Measurements from ENCODE around the gene SLC29A4. TPM values are rescaled to one million over a fixed set of nuclear protein-coding genes. Genes with fewer than 3 reads are reported as not detected.
"Not testable (repeated sequence)": the region's sequence is repeated elsewhere in the genome, so short reads cannot be mapped to it uniquely, and the experiment has no call there.

SLC29A4 gene
- total RNA-seq, 1 experiment from 2014 or later: 16.5 TPM

GRCh38 chr7:5314864-5315263 lies 32.1 kb downstream of the SLC29A4 start:
- peak; percentile 55 for DNase-seq

GRCh38 chr7:5315761-5316160 lies 33.0 kb downstream of the SLC29A4 start:
- Histone ChIP-seq H3K4me3 (ENCODE audit: insufficient read depth, low read depth, low read length) (no peak overlapping the region), H3K27me3 (ENCODE audit: control insufficient read depth, insufficient read depth, low read length) (no peaks in the 10 kb centered on the region), H3K36me3 (replicated peaks; ENCODE audit: control insufficient read depth, insufficient read depth, low read length) (no peaks in the 10 kb centered on the region)
- DNase-seq: peak; percentile 26

More at GRCh38 chr7:5314864-5315263, 32.1 kb downstream of the SLC29A4 start:
- no peaks in the 10 kb centered on the region for H3K27me3 ChIP-seq (ENCODE audit: control insufficient read depth, insufficient read depth, low read length)
- H3K4me3 ChIP-seq (ENCODE audit: insufficient read depth, low read depth, low read length): no peak overlapping the region
- H3K36me3 ChIP-seq (replicated peaks; ENCODE audit: control insufficient read depth, insufficient read depth, low read length): no peaks in the 10 kb centered on the region

DNA sequence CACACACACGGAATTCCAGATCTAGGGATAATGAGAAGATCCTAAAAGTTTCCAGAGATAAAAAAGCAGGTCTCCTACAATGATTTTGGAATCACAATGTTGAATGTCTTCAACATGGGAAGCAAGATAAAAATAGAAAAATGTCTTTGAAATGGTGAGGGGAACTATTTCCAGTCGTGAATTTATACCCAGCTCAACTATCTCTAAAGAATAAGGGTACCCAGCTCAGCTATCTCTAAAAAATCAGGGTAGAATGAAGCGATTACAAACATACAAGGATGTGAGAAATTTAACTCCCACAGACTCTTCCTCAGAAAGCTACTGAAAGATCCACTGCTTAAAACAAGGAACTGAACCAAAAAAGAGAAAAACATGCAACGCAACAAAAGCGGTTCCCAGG lies 35.9 kb downstream of the SLC29A4 start:
- not testable (repeated sequence) for DNase-seq; H3K36me3 ChIP-seq (replicated peaks; ENCODE audit: control insufficient read depth, insufficient read depth, low read length); H3K27me3 ChIP-seq (ENCODE audit: control insufficient read depth, insufficient read depth, low read length); H3K4me3 ChIP-seq (ENCODE audit: insufficient read depth, low read depth, low read length)

- H3K27me3 ChIP-seq (ENCODE audit: control insufficient read depth, insufficient read depth, low read length): no peaks in the 10 kb centered on the region
- no peak overlapping the region for H3K4me3 ChIP-seq (ENCODE audit: insufficient read depth, low read depth, low read length)
- H3K36me3 ChIP-seq (replicated peaks; ENCODE audit: control insufficient read depth, insufficient read depth, low read length): no peaks in the 10 kb centered on the region
- DNase-seq: peak; percentile 30
These were observed 37.6 kb downstream of the SLC29A4 start for GRCh38 chr7:5320391-5320790.

- H3K36me3 ChIP-seq (replicated peaks; ENCODE audit: control insufficient read depth, insufficient read depth, low read length): no peaks in the 10 kb centered on the region
- no peaks in the 10 kb centered on the region for H3K27me3 ChIP-seq (ENCODE audit: control insufficient read depth, insufficient read depth, low read length)
- H3K4me3 ChIP-seq (ENCODE audit: insufficient read depth, low read depth, low read length): no peak overlapping the region
- peak; percentile 30 for DNase-seq
These were observed 38.2 kb downstream of the SLC29A4 start for GRCh38 chr7:5320802-5321396.

DNA sequence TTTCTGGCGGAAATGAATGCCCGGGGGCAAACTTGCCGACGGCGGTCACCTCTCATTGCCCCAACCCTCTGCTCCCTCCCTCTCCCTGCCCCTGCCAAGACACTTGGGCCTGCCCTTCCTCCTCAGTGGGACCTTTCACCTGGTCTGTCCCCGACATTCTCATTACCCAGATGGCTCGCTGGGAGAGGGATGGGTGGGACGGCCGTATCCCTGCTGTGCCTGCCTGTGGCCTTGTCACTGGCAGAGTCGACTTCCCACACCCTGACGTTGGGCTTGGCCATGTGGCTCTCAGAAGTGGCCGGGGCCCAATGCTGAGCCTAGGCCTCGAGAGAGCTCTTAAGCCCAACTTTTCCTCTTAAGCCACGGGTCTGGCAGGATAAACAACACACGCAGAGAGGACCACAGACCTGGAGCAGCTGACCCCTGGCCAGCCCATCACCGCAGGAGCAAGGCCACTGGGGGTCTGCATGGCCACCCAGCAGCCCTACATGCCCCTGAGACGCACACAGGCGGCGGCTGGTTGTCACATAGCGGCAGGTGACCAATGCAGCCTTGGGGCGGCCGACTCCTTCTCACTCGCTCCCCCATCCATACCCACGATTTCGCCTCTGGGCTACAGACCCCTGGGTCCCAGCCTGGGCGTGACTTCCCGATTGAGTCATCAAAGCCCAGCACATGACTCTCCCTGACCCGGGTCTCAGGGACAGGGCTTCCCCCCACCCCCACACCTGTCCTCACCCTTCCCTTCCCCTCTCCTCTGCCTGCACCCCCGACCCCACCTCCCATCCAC lies 40.1 kb downstream of the SLC29A4 start:
- no peaks in the 10 kb centered on the region for H3K36me3 ChIP-seq (replicated peaks; ENCODE audit: control insufficient read depth, insufficient read depth, low read length)

DNA sequence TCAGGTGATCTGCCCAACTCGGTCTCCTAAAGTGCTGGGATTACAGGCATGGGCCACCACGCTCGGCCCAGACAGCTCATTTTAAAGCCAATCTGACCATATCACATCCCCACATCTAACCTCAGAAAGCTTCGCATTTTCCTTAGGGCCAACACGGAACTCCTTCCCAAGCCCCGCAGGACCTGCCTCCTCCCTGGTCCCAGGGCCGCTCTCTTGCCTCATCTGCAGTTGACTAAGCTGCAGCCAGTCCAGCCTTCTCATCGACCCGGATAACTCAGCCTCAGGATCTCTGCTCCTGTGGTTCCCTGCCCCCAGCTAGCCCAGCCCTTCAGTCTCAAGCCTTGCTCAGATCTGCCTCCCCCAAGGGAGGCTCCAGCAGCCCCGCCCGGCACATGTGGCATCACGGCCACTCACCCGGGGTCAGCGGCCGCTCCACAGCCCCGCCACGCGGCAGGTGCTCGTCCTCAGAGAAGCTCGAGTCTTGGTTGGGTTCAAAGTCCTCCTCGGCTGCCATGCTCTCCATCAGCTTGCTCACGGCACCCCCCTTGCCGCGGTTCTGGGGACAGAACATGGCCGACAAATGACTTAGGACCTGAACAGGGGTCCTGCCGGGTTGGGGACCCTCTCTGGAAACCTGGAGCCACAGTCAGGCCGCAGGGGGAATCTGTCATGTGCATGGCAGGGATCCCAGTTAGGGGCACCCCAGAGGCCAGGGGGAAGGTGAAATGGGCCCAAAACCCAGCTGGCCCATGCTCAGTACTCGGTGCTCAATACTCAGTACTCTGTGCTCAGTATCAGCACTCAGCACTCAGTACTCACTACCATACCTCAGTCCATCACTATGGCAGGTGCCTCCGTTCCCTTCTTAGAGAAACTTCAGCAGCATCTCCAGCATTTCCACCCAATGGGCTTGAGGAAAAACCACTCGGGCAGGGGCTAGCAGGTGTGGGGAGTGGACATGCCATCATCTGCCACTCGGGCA lies 41.3 kb downstream of the SLC29A4 start:
- not testable (repeated sequence) for H3K4me3 ChIP-seq (ENCODE audit: insufficient read depth, low read depth, low read length); H3K27me3 ChIP-seq (ENCODE audit: control insufficient read depth, insufficient read depth, low read length); H3K36me3 ChIP-seq (replicated peaks; ENCODE audit: control insufficient read depth, insufficient read depth, low read length)
- peak; percentile 35 for DNase-seq

More for the DNA sequence above, 40.1 kb downstream of the SLC29A4 start:
- no peak overlapping the region for H3K4me3 ChIP-seq (ENCODE audit: insufficient read depth, low read depth, low read length)
- DNase-seq: peak; percentile 48
- no peaks in the 10 kb centered on the region for H3K27me3 ChIP-seq (ENCODE audit: control insufficient read depth, insufficient read depth, low read length)

- Histone ChIP-seq H3K36me3 (replicated peaks; ENCODE audit: control insufficient read depth, insufficient read depth, low read length) (no peaks in the 10 kb centered on the region), H3K27me3 (ENCODE audit: control insufficient read depth, insufficient read depth, low read length) (no peaks in the 10 kb centered on the region), H3K4me3 (ENCODE audit: insufficient read depth, low read depth, low read length) (no peak overlapping the region)
- DNase-seq: peak; percentile 34
These were observed 42.2 kb downstream of the SLC29A4 start for GRCh38 chr7:5324961-5325360.

- no peak overlapping the region for H3K4me3 ChIP-seq (ENCODE audit: insufficient read depth, low read depth, low read length)
- no peaks in the 10 kb centered on the region for H3K27me3 ChIP-seq (ENCODE audit: control insufficient read depth, insufficient read depth, low read length)
- H3K36me3 ChIP-seq (replicated peaks; ENCODE audit: control insufficient read depth, insufficient read depth, low read length): no peaks in the 10 kb centered on the region
- peak; percentile 16 for DNase-seq
These were observed 47.5 kb downstream of the SLC29A4 start for GRCh38 chr7:5330288-5330687.

- peak; percentile 59 for DNase-seq
- Histone ChIP-seq H3K27me3 (ENCODE audit: control insufficient read depth, insufficient read depth, low read length) (no peaks in the 10 kb centered on the region), H3K4me3 (ENCODE audit: insufficient read depth, low read depth, low read length) (no peak overlapping the region), H3K36me3 (replicated peaks; ENCODE audit: control insufficient read depth, insufficient read depth, low read length) (no peaks in the 10 kb centered on the region)
These were observed 49.8 kb downstream of the SLC29A4 start for GRCh38 chr7:5332579-5332978.

GRCh38 chr7:5333121-5334045 lies 50.6 kb downstream of the SLC29A4 start:
- peak; percentile 68 for DNase-seq
- no peaks in the 10 kb centered on the region for H3K27me3 ChIP-seq (ENCODE audit: control insufficient read depth, insufficient read depth, low read length)
- H3K4me3 ChIP-seq (ENCODE audit: insufficient read depth, low read depth, low read length): no peak overlapping the region
- no peaks in the 10 kb centered on the region for H3K36me3 ChIP-seq (replicated peaks; ENCODE audit: control insufficient read depth, insufficient read depth, low read length)

DNA sequence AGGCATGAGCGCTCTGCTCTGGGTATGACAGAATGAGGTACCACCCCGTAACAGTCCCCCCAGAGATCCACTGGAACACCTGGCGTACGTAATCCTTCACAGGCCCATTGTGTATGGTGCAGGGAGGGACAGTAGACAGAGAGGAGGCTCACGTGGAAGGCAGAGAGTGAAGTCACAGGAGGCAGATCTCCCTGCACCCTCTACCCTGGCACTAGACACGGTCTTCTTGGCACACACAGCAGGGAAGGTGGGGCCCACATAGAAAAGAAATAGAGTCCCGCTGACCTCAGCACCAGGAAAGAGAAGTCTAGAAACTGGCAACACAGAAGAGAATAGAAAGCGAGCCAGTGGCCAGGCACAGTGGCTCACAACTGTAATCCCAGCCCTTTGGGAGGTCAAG lies 51.9 kb downstream of the SLC29A4 start:
- DNase-seq: peak; percentile 15
- Histone ChIP-seq H3K36me3 (replicated peaks; ENCODE audit: control insufficient read depth, insufficient read depth, low read length) (no peaks in the 10 kb centered on the region), H3K4me3 (ENCODE audit: insufficient read depth, low read depth, low read length) (no peak overlapping the region), H3K27me3 (ENCODE audit: control insufficient read depth, insufficient read depth, low read length) (no peaks in the 10 kb centered on the region)

GRCh38 chr7:5337047-5337446 lies 54.3 kb downstream of the SLC29A4 start:
- no peaks in the 10 kb centered on the region; the same call in 1 of the 2 replicates for H3K36me3 ChIP-seq (replicated peaks; ENCODE audit: control insufficient read depth, insufficient read depth, low read length)
- DNase-seq: no peak
- no peak overlapping the region for H3K4me3 ChIP-seq (ENCODE audit: insufficient read depth, low read depth, low read length)
- H3K27me3 ChIP-seq (ENCODE audit: control insufficient read depth, insufficient read depth, low read length): no peaks in the 10 kb centered on the region

DNA sequence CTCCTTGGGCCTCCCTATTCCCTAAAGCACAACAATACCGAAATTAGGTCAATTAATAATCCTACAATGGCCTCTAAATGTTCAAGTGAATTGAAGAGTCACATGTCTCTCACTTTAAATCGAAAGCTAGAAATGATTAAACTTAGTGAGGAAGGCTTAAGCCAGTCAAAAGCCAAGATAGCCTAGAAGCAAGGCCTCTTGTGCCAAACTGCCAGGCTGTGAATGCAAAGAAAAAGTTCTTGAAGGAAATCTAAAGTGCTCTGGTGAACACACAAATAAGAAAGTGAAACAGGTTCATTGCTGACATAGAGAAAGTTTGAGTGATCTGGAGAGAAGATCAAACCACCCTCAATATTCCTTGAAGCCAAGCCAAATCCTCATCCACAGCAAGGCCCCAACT lies 57.2 kb downstream of the SLC29A4 start:
- DNase-seq: no peak
- Histone ChIP-seq H3K27me3 (ENCODE audit: control insufficient read depth, insufficient read depth, low read length) (no peaks in the 10 kb centered on the region), H3K4me3 (ENCODE audit: insufficient read depth, low read depth, low read length) (no peak overlapping the region), H3K36me3 (replicated peaks; ENCODE audit: control insufficient read depth, insufficient read depth, low read length) (no peaks in the 10 kb centered on the region; the same call in 1 of the 2 replicates)
